GM23338 (cell line): ENCODE data around the gene NGLY1. TPM values are rescaled to one million over a fixed set of nuclear protein-coding genes. Genes with fewer than 3 reads are reported as not detected.

Experiments
- ATAC-seq: fragments of 200-7000 bp; cut with Tn5 transposase; 3 replicates; pipeline ENCODE4 v1.9.1; 2020
- DNase-seq: peaks from one replicate; pipeline ENCODE4 v3.0.0-alpha.2; 2015; ENCODE audit warnings: low spot score
- H2AFZ ChIP-seq: fragments of 200-600 bp; sonication (generic); 2 replicates; pipeline ENCODE4 v1.8.0; 2016; ENCODE audit warnings: antibody characterized with exemption, mild to moderate bottlenecking, moderate library complexity
- H3F3A ChIP-seq: fragments of 200-600 bp; sonication (generic); replicated peaks from 2 replicates; pipeline ENCODE4 v1.8.0; 2017; ENCODE audit warnings: antibody characterized with exemption, mixed run types, low read depth
- H3K27ac ChIP-seq: fragments of 200-600 bp; sonication (generic); 2 replicates; pipeline ENCODE4 v1.6.1; 2016; ENCODE audit warnings: low read depth
- H3K27me3 ChIP-seq: fragments of 200-600 bp; sonication (generic); 2 replicates; pipeline ENCODE4 v1.8.0; 2016; ENCODE audit warnings: mild to moderate bottlenecking, mixed run types, moderate library complexity; ENCODE audit not compliant: insufficient read depth
- H3K36me3 ChIP-seq: fragments of 200-600 bp; sonication (generic); 2 replicates; pipeline ENCODE4 v1.8.0; 2016; ENCODE audit warnings: mild to moderate bottlenecking; ENCODE audit not compliant: insufficient read depth
- H3K4me1 ChIP-seq: fragments of 200-600 bp; sonication (generic); 2 replicates; pipeline ENCODE4 v1.8.0; 2016; ENCODE audit warnings: mild to moderate bottlenecking, moderate library complexity; ENCODE audit not compliant: insufficient read depth
- H3K4me2 ChIP-seq: fragments of 200-600 bp; sonication (generic); 2 replicates; pipeline ENCODE4 v1.7.1; 2017; ENCODE audit warnings: mixed run types
- H3K4me3 ChIP-seq: fragments of 200-600 bp; sonication (generic); 2 replicates; pipeline ENCODE4 v1.6.1; 2016; ENCODE audit warnings: mixed run types
- H3K79me2 ChIP-seq: fragments of 200-600 bp; sonication (generic); replicated peaks from 2 replicates; pipeline ENCODE4 v1.8.0; 2017; ENCODE audit warnings: mild to moderate bottlenecking; ENCODE audit not compliant: insufficient read depth
- H3K9me2 ChIP-seq: fragments of 200-600 bp; sonication (generic); 2 replicates; pipeline ENCODE4 v1.8.0; 2017; ENCODE audit not compliant: insufficient read depth
- H4K20me1 ChIP-seq: fragments of 200-600 bp; sonication (generic); replicated peaks from 2 replicates; pipeline ENCODE4 v1.8.0; 2017; ENCODE audit warnings: mild to moderate bottlenecking; ENCODE audit not compliant: insufficient read depth
- H3K27ac Mint-ChIP-seq: 2 replicates; pipeline ENCODE4 v1.8.0; 2020; ENCODE audit warnings: inconsistent platforms, mild to moderate bottlenecking, moderate library complexity, mixed read lengths
- H3K27me3 Mint-ChIP-seq: 3 replicates; pipeline ENCODE4 v1.8.0; 2022; ENCODE audit warnings: low read depth, mild to moderate bottlenecking, moderate library complexity, mixed read lengths, inconsistent platforms; ENCODE audit not compliant: insufficient read depth, poor library complexity
- H3K36me3 Mint-ChIP-seq: 3 replicates; pipeline ENCODE4 v1.8.0; 2021; ENCODE audit warnings: low read depth, mild to moderate bottlenecking, inconsistent platforms, moderate library complexity, mixed read lengths
- H3K4me1 Mint-ChIP-seq: 3 replicates; pipeline ENCODE4 v1.8.0; 2020; ENCODE audit warnings: mild to moderate bottlenecking, inconsistent platforms, mixed read lengths
- H3K4me3 Mint-ChIP-seq: 3 replicates; pipeline ENCODE4 v1.8.0; 2021; ENCODE audit warnings: moderate library complexity, mild to moderate bottlenecking, inconsistent platforms, mixed read lengths
- H3K9me3 Mint-ChIP-seq: 3 replicates; pipeline ENCODE4 v1.8.0; 2020; ENCODE audit warnings: moderate library complexity, mild to moderate bottlenecking, inconsistent platforms, mixed read lengths
- CREB1 ChIP-seq: fragments of 250-450 bp; sonication (Bioruptor Pico); IDR thresholded peaks from 2 replicates; pipeline ENCODE4 v1.5.0; 2020; ENCODE audit warnings: low read depth, mild to moderate bottlenecking, moderate library complexity
- ETS1 ChIP-seq: IDR thresholded peaks from 2 replicates; pipeline ENCODE4 v1.6.1; 2016; ENCODE audit warnings: antibody characterized with exemption
- EZH2 ChIP-seq: fragments of 200-600 bp; sonication (generic); IDR thresholded peaks from one replicate; pipeline ENCODE4 v1.8.0; 2017; ENCODE audit warnings: antibody characterized with exemption, mild to moderate bottlenecking, low read depth; ENCODE audit not compliant: unreplicated experiment
- EZH2phosphoT487 ChIP-seq: fragments of 200-600 bp; sonication (generic); IDR thresholded peaks from one replicate; pipeline ENCODE4 v1.8.1; 2018; ENCODE audit warnings: antibody characterized with exemption; ENCODE audit not compliant: unreplicated experiment
- JUNB ChIP-seq: IDR thresholded peaks from one replicate; pipeline ENCODE4 v1.6.1; 2016; ENCODE audit warnings: antibody characterized with exemption; ENCODE audit not compliant: unreplicated experiment
- NANOG ChIP-seq: IDR thresholded peaks from 2 replicates; pipeline ENCODE4 v1.6.1; 2016; ENCODE audit warnings: antibody characterized with exemption, borderline replicate concordance
- POLR2AphosphoS5 ChIP-seq: IDR thresholded peaks from 2 replicates; pipeline ENCODE4 v1.6.1; 2016; ENCODE audit warnings: antibody characterized with exemption, low read depth
- REST ChIP-seq: IDR thresholded peaks from one replicate; pipeline ENCODE4 v1.6.1; 2018; ENCODE audit warnings: antibody characterized with exemption; ENCODE audit not compliant: unreplicated experiment
- STAT1 ChIP-seq: IDR thresholded peaks from one replicate; pipeline ENCODE4 v1.6.1; 2016; ENCODE audit warnings: antibody characterized with exemption; ENCODE audit not compliant: unreplicated experiment
- ZNF114 ChIP-seq: fragments of 250-450 bp; sonication (Bioruptor Pico); IDR thresholded peaks from 2 replicates; pipeline ENCODE4 v1.5.0; 2020; ENCODE audit warnings: mild to moderate bottlenecking, moderate library complexity
- ZNF331 ChIP-seq: fragments of 250-450 bp; sonication (Bioruptor Pico); IDR thresholded peaks from 2 replicates; pipeline ENCODE4 v1.5.0; 2020; ENCODE audit warnings: low read depth, mild to moderate bottlenecking, moderate library complexity
- polyA plus RNA-seq: library from polyadenylated mRNA; unstranded; fragments of >200 nt; fragmentation: Nextera tagmentation; extraction: Ambion mirVana; gene quantifications from 2 replicates; pipeline ENCODE4 v1.2.1, GENCODE V29; 2016
- total RNA-seq: library from RNA; depleted of rRNA; stranded (reverse); fragments of >200 nt; shearing (Covaris generic); gene quantifications from 2 replicates; pipeline ENCODE4 v1.2.3, GENCODE V29; 2014
- TF ChIP-seq, protein P1 (sequence below), 2 experiments: fragments of 200-600 bp in 1 of 2; sonication (generic) in 1 of 2; conservative IDR thresholded peaks; 2 replicates each; pipeline versions ENCODE4 v1.5.1 to v1.6.1; 2016 to 2017; ENCODE audit warnings: antibody characterized with exemption in 2 of 2, low read depth in 2 of 2, mild to moderate bottlenecking in 2 of 2, moderate library complexity in 1 of 2
- TF ChIP-seq, protein P2 (sequence below): fragments of 250-450 bp; sonication (Bioruptor Pico); IDR thresholded peaks from 2 replicates; pipeline ENCODE4 v1.5.0; 2020; ENCODE audit warnings: mild to moderate bottlenecking, moderate library complexity

NGLY1 gene
- total and polyA plus RNA-seq, 2 experiments from 2014 or later: 20.4 to 43.5 TPM

DNA sequence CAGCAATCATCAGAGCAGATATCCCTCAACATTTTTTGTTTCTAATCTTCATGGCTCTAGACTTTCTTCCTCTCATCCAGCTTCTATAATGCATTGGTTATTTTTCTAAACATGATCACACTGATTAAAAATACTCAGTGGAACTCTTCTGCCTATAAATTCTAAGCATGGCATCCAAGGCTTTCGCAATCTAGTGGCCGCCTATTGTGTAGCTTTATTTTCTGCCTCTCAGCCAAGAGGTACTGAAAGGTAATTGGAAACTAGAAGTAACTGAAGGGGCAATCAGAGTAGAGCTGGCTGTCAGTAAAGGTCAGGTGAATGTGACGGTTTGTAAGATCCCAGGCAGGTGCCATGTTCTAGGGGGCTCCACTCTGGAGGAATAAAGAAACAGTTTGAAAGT lies 40.1 kb upstream of the NGLY1 start:
- Histone ChIP-seq H3K4me1 (peaks cover 33% of the 10 kb centered on the region), H3K79me2 (no peaks in the 10 kb centered on the region), H3K36me3 (no peaks in the 10 kb centered on the region), H2AFZ (no peak overlapping the region), H3K27me3 (no peaks in the 10 kb centered on the region), H3F3A (no peaks in the 10 kb centered on the region), H4K20me1 (no peaks in the 10 kb centered on the region), H3K9me2 (0 out of 2 replicates have a peak, but pooled peaks cover 6% of the 10 kb centered on the region), H3K27ac (no peak overlapping the region), H3K4me2 (no peak overlapping the region), H3K4me3 (no peak overlapping the region)
- DNase-seq (no peak), ATAC-seq (no peak)
- Mint-ChIP-seq H3K27me3 (peaks cover 2% of the 10 kb centered on the region), H3K4me3 (no peak overlapping the region), H3K4me1 (peaks cover 14% of the 10 kb centered on the region), H3K36me3 (no peaks in the 10 kb centered on the region), H3K27ac (no peak overlapping the region), H3K9me3 (no peaks in the 10 kb centered on the region)
- no peak for TF ChIP-seq JUNB
- TF ChIP-seq STAT1: no peak
- TF ChIP-seq EZH2: no peak
- TF ChIP-seq CREB1 (CRISPR knock-in tag): no peak
- TF ChIP-seq, protein P1, sequence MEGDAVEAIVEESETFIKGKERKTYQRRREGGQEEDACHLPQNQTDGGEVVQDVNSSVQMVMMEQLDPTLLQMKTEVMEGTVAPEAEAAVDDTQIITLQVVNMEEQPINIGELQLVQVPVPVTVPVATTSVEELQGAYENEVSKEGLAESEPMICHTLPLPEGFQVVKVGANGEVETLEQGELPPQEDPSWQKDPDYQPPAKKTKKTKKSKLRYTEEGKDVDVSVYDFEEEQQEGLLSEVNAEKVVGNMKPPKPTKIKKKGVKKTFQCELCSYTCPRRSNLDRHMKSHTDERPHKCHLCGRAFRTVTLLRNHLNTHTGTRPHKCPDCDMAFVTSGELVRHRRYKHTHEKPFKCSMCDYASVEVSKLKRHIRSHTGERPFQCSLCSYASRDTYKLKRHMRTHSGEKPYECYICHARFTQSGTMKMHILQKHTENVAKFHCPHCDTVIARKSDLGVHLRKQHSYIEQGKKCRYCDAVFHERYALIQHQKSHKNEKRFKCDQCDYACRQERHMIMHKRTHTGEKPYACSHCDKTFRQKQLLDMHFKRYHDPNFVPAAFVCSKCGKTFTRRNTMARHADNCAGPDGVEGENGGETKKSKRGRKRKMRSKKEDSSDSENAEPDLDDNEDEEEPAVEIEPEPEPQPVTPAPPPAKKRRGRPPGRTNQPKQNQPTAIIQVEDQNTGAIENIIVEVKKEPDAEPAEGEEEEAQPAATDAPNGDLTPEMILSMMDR (conservative IDR thresholded peaks at IDR 0.05; ENCODE audit: low read depth in 2 of 2): no peak
- TF ChIP-seq REST: no peak
- TF ChIP-seq ZNF331 (CRISPR knock-in tag): no peak
- TF ChIP-seq EZH2phosphoT487: no peak
- TF ChIP-seq ZNF114 (CRISPR knock-in tag): no peak
- TF ChIP-seq POLR2AphosphoS5: no peak
- TF ChIP-seq ETS1: no peak
- TF ChIP-seq NANOG: no peak
- TF ChIP-seq, protein P2, sequence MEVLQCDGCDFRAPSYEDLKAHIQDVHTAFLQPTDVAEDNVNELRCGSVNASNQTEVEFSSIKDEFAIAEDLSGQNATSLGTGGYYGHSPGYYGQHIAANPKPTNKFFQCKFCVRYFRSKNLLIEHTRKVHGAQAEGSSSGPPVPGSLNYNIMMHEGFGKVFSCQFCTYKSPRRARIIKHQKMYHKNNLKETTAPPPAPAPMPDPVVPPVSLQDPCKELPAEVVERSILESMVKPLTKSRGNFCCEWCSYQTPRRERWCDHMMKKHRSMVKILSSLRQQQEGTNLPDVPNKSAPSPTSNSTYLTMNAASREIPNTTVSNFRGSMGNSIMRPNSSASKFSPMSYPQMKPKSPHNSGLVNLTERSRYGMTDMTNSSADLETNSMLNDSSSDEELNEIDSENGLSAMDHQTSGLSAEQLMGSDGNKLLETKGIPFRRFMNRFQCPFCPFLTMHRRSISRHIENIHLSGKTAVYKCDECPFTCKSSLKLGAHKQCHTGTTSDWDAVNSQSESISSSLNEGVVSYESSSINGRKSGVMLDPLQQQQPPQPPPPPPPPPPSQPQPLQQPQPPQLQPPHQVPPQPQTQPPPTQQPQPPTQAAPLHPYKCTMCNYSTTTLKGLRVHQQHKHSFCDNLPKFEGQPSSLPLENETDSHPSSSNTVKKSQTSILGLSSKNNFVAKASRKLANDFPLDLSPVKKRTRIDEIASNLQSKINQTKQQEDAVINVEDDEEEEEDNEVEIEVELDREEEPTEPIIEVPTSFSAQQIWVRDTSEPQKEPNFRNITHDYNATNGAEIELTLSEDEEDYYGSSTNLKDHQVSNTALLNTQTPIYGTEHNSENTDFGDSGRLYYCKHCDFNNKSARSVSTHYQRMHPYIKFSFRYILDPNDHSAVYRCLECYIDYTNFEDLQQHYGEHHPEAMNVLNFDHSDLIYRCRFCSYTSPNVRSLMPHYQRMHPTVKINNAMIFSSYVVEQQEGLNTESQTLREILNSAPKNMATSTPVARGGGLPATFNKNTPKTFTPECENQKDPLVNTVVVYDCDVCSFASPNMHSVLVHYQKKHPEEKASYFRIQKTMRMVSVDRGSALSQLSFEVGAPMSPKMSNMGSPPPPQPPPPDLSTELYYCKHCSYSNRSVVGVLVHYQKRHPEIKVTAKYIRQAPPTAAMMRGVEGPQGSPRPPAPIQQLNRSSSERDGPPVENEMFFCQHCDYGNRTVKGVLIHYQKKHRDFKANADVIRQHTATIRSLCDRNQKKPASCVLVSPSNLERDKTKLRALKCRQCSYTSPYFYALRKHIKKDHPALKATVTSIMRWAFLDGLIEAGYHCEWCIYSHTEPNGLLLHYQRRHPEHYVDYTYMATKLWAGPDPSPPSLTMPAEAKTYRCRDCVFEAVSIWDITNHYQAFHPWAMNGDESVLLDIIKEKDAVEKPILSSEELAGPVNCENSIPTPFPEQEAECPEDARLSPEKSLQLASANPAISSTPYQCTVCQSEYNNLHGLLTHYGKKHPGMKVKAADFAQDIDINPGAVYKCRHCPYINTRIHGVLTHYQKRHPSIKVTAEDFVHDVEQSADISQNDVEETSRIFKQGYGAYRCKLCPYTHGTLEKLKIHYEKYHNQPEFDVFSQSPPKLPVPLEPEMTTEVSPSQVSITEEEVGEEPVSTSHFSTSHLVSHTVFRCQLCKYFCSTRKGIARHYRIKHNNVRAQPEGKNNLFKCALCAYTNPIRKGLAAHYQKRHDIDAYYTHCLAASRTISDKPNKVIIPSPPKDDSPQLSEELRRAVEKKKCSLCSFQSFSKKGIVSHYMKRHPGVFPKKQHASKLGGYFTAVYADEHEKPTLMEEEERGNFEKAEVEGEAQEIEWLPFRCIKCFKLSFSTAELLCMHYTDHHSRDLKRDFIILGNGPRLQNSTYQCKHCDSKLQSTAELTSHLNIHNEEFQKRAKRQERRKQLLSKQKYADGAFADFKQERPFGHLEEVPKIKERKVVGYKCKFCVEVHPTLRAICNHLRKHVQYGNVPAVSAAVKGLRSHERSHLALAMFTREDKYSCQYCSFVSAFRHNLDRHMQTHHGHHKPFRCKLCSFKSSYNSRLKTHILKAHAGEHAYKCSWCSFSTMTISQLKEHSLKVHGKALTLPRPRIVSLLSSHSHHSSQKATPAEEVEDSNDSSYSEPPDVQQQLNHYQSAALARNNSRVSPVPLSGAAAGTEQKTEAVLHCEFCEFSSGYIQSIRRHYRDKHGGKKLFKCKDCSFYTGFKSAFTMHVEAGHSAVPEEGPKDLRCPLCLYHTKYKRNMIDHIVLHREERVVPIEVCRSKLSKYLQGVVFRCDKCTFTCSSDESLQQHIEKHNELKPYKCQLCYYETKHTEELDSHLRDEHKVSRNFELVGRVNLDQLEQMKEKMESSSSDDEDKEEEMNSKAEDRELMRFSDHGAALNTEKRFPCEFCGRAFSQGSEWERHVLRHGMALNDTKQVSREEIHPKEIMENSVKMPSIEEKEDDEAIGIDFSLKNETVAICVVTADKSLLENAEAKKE: no peak
